SKM-1 (cell line): ENCODE measurements around the gene ARHGAP28.
"Not testable (repeated sequence)": the region's sequence is repeated elsewhere in the genome, so short reads cannot be mapped to it uniquely, and the experiment has no call there.

ENCODE experiments used
- DNase-seq: peaks from one replicate; lab custom pipeline; 2025; ENCODE audit not compliant: unreplicated experiment; lab: John Stamatoyannopoulos, UW

Gene ARHGAP28

GRCh38 chr18:6811816-6812215 is 82.3 kb downstream of the ARHGAP28 start:
- DNase-seq = no peak

GRCh38 chr18:6814882-6815425 is 85.4 kb downstream of the ARHGAP28 start:
- no peak for DNase-seq

GRCh38 chr18:6816154-6816553 is 86.6 kb downstream of the ARHGAP28 start:
- no peak for DNase-seq

- no peak for DNase-seq
These were observed 89.8 kb downstream of the ARHGAP28 start for GRCh38 chr18:6819332-6819731.

GRCh38 chr18:6820314-6820713 is 90.8 kb downstream of the ARHGAP28 start:
- no peak for DNase-seq

- no peak for DNase-seq
These were observed 91.8 kb downstream of the ARHGAP28 start for GRCh38 chr18:6821356-6821755.

- DNase-seq = not testable (repeated sequence)
These were observed 97.6 kb downstream of the ARHGAP28 start for GRCh38 chr18:6827161-6827560.

- not testable (repeated sequence) for DNase-seq
These were observed 98.0 kb downstream of the ARHGAP28 start for GRCh38 chr18:6827566-6827965.

- no peak for DNase-seq
These were observed 101.4 kb downstream of the ARHGAP28 start for GRCh38 chr18:6830916-6831315.

- no peak for DNase-seq
These were observed 105.8 kb downstream of the ARHGAP28 start for GRCh38 chr18:6835345-6835744.

- no peak for DNase-seq
These were observed 106.8 kb downstream of the ARHGAP28 start for GRCh38 chr18:6836331-6836730.

- no peak for DNase-seq
These were observed 108.4 kb downstream of the ARHGAP28 start for GRCh38 chr18:6837904-6838303.

GRCh38 chr18:6842081-6842480 is 112.6 kb downstream of the ARHGAP28 start:
- no peak for DNase-seq

- no peak for DNase-seq
These were observed 113.8 kb downstream of the ARHGAP28 start for GRCh38 chr18:6843308-6843707.

- DNase-seq = not testable (repeated sequence)
These were observed 116.0 kb downstream of the ARHGAP28 start for GRCh38 chr18:6845521-6845920.

- DNase-seq = no peak
These were observed 120.9 kb downstream of the ARHGAP28 start for GRCh38 chr18:6850396-6850795.

GRCh38 chr18:6851480-6851879 is 122.0 kb downstream of the ARHGAP28 start:
- DNase-seq = no peak

- no peak for DNase-seq
These were observed 125.3 kb downstream of the ARHGAP28 start for GRCh38 chr18:6854811-6855210.

- DNase-seq = no peak
These were observed 126.3 kb downstream of the ARHGAP28 start for GRCh38 chr18:6855767-6856166.

- no peak for DNase-seq
These were observed 127.8 kb downstream of the ARHGAP28 start for GRCh38 chr18:6857300-6857699.

- DNase-seq = no peak
These were observed 130.3 kb downstream of the ARHGAP28 start for GRCh38 chr18:6859676-6860422.

- DNase-seq = no peak
These were observed 131.4 kb downstream of the ARHGAP28 start for GRCh38 chr18:6860804-6861448.
